Measurements from ENCODE around the gene SLC19A1. TPM values are rescaled to one million over a fixed set of nuclear protein-coding genes. Genes with fewer than 3 reads are reported as not detected.

SLC19A1 gene
- total RNA-seq, 1 donor from 2014 or later, result 36.8 TPM

GRCh38 chr21:45496151-45496967 lies 45.9 kb downstream of the SLC19A1 start:
- no peak overlapping the region for H3K27ac Mint-ChIP-seq
- no peaks in the 10 kb centered on the region for H3K4me1 Mint-ChIP-seq

GRCh38 chr21:45494851-45495680 lies 47.2 kb downstream of the SLC19A1 start:
- DNase-seq (ENCODE audit: low spot score in 2 of 2, unreplicated experiment in 2 of 2), result no peak
- Mint-ChIP-seq H3K36me3 (peaks cover 18% of the 10 kb centered on the region), H3K27ac (no peak overlapping the region), H3K9me3 (no peaks in the 10 kb centered on the region), H3K4me1 (no peaks in the 10 kb centered on the region), H3K4me3 (no peak overlapping the region), H3K27me3 (ENCODE audit: low read depth) (no peaks in the 10 kb centered on the region)
- no peak for TF ChIP-seq CTCF (IDR thresholded peaks at IDR 0.05; ENCODE audit: unreplicated experiment)

More at GRCh38 chr21:45496151-45496967, 45.9 kb downstream of the SLC19A1 start:
- peaks cover 18% of the 10 kb centered on the region for H3K36me3 Mint-ChIP-seq
- H3K27me3 Mint-ChIP-seq (ENCODE audit: low read depth), result no peaks in the 10 kb centered on the region
- no peak overlapping the region for H3K4me3 Mint-ChIP-seq
- no peak for DNase-seq (ENCODE audit: low spot score in 2 of 2, unreplicated experiment in 2 of 2)
- no peaks in the 10 kb centered on the region for H3K9me3 Mint-ChIP-seq
- TF ChIP-seq CTCF (IDR thresholded peaks at IDR 0.05; ENCODE audit: unreplicated experiment), result no peak

GRCh38 chr21:45494135-45494850 lies 47.9 kb downstream of the SLC19A1 start:
- no peak for DNase-seq (ENCODE audit: low spot score in 2 of 2, unreplicated experiment in 2 of 2)
- Mint-ChIP-seq H3K27me3 (ENCODE audit: low read depth) (no peaks in the 10 kb centered on the region), H3K4me3 (no peak overlapping the region), H3K4me1 (no peaks in the 10 kb centered on the region), H3K27ac (no peak overlapping the region), H3K36me3 (peaks cover 13% of the 10 kb centered on the region), H3K9me3 (no peaks in the 10 kb centered on the region)
- no peak for TF ChIP-seq CTCF (IDR thresholded peaks at IDR 0.05; ENCODE audit: unreplicated experiment)

- no peak overlapping the region for H3K27ac Mint-ChIP-seq
- no peak for TF ChIP-seq CTCF (IDR thresholded peaks at IDR 0.05; ENCODE audit: unreplicated experiment)
- no peaks in the 10 kb centered on the region for H3K4me1 Mint-ChIP-seq
- H3K4me3 Mint-ChIP-seq, result no peak overlapping the region
- H3K36me3 Mint-ChIP-seq, result peaks cover 7% of the 10 kb centered on the region
- no peak for DNase-seq (ENCODE audit: low spot score in 2 of 2, unreplicated experiment in 2 of 2)
- no peaks in the 10 kb centered on the region for H3K9me3 Mint-ChIP-seq
- H3K27me3 Mint-ChIP-seq (ENCODE audit: low read depth), result no peaks in the 10 kb centered on the region
Observed at GRCh38 chr21:45493401-45494001, 48.7 kb downstream of the SLC19A1 start.

- no peak for TF ChIP-seq CTCF (IDR thresholded peaks at IDR 0.05; ENCODE audit: unreplicated experiment)
- no peaks in the 10 kb centered on the region for H3K27me3 Mint-ChIP-seq (ENCODE audit: low read depth)
- H3K27ac Mint-ChIP-seq, result no peak overlapping the region
- no peak for DNase-seq (ENCODE audit: low spot score in 2 of 2, unreplicated experiment in 2 of 2)
- H3K9me3 Mint-ChIP-seq, result no peaks in the 10 kb centered on the region
- no peak overlapping the region for H3K4me3 Mint-ChIP-seq
- H3K36me3 Mint-ChIP-seq, result peaks cover 5% of the 10 kb centered on the region
- peaks cover 4% of the 10 kb centered on the region for H3K4me1 Mint-ChIP-seq
Observed at GRCh38 chr21:45492765-45493164, 49.5 kb downstream of the SLC19A1 start.
